SU-DHL-6 (cell line): ENCODE data around the gene MEA1.

Experiments
- CTCF ChIP-seq: fragments of 200-600 bp; sonication (generic); IDR thresholded peaks from one replicate; pipeline ENCODE4 v1.5.1; 2017; ENCODE audit warnings: antibody characterized with exemption, mild to moderate bottlenecking, low read length, moderate library complexity; ENCODE audit not compliant: insufficient read depth, poor library complexity, severe bottlenecking
- EZH2phosphoT487 ChIP-seq: fragments of 200-600 bp; sonication (generic), shearing (Covaris generic); conservative IDR thresholded peaks from 2 replicates; pipeline ENCODE4 v1.6.1; 2018; ENCODE audit warnings: mild to moderate bottlenecking, antibody characterized with exemption, low read length, moderate library complexity, mixed read lengths

GRCh38 chr6:43035495-43036194 is 21.9 kb upstream of the MEA1 start:
- TF ChIP-seq CTCF (no peak), EZH2phosphoT487 (no peak)
